ENCODE results near the gene UTS2B.

GRCh38 chr3:191327526-191327925, 2.8 kb downstream of the UTS2B start:
- no peak for TF ChIP-seq EZH2 (IDR thresholded peaks at IDR 0.05; ENCODE audit: insufficient read depth, poor library complexity, severe bottlenecking)
- TF ChIP-seq EZH2phosphoT487 (IDR thresholded peaks at IDR 0.05; ENCODE audit: insufficient read depth, low read depth) = no peak

All from GM23248 (cell line).